AG10803 (cell line): ENCODE measurements around the gene HNRNPUL2.

ENCODE experiments used
- DNase-seq: peaks from one replicate; pipeline ENCODE4 v3.0.0; 2010; ENCODE audit warnings: low read depth
- H3K4me3 ChIP-seq: 2 replicates; pipeline ENCODE4 v1.5.1; 2011; ENCODE audit warnings: mild to moderate bottlenecking, low read length, control low read depth
- TF ChIP-seq, protein P1 (sequence below): conservative IDR thresholded peaks from 2 replicates; pipeline ENCODE4 v1.5.1; 2011; ENCODE audit warnings: mild to moderate bottlenecking, low read length, control low read depth, inconsistent platforms

HNRNPUL2 gene

DNA sequence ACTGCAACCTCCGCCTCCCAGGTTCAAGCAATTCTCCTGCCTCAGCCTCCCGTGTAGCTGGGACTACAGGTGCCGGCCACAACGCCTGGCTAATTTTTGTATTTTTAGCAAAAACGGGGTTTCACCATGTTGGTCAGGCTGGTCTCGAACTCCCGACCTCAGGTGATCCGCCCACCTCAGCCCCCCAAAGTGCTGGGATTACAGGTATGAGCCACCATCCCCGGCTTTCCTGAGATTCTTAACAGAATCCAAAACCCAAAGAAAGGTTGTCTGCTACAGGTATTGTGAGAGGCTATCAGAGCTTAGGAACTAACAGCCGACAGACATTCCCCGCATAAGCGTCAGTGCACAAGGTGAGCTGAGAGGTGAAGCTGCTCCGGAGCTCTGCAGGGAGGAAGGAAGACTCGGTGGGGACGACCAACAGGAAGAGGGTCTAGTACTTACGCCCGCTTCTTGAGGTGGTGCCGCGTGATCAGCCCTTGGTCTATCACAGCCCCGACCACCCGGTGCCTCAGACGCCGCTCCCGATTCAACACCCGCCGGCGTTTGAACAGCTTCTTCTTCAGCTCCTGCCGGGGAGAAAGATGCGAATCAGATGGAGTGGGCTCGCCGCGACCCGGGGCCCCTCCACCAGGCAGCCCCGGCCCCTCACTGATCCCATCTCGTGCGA, 62.7 kb downstream of the HNRNPUL2 start:
- DNase-seq: peak; percentile 30
- TF ChIP-seq, protein P1, sequence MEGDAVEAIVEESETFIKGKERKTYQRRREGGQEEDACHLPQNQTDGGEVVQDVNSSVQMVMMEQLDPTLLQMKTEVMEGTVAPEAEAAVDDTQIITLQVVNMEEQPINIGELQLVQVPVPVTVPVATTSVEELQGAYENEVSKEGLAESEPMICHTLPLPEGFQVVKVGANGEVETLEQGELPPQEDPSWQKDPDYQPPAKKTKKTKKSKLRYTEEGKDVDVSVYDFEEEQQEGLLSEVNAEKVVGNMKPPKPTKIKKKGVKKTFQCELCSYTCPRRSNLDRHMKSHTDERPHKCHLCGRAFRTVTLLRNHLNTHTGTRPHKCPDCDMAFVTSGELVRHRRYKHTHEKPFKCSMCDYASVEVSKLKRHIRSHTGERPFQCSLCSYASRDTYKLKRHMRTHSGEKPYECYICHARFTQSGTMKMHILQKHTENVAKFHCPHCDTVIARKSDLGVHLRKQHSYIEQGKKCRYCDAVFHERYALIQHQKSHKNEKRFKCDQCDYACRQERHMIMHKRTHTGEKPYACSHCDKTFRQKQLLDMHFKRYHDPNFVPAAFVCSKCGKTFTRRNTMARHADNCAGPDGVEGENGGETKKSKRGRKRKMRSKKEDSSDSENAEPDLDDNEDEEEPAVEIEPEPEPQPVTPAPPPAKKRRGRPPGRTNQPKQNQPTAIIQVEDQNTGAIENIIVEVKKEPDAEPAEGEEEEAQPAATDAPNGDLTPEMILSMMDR: no peak
- peak overlapping the region; percentile 93 for H3K4me3 ChIP-seq
